PC-9 (cell line): Measurements from ENCODE around the gene H19.

Source experiments
- CTCF ChIP-seq: fragments of 200-600 bp; sonication (generic); conservative IDR thresholded peaks from 2 replicates; pipeline ENCODE4 v1.6.1; 2017; ENCODE audit warnings: mixed run types, antibody characterized with exemption, mild to moderate bottlenecking, moderate library complexity
- EZH2 ChIP-seq: fragments of 200-600 bp; sonication (generic); IDR thresholded peaks from 2 replicates; pipeline ENCODE4 v1.8.0; 2017; ENCODE audit warnings: antibody characterized with exemption, low read depth

- TF ChIP-seq CTCF (no peak), EZH2 (no peak)
Observed at GRCh38 chr11:1964955-1965354, 32.7 kb downstream of the H19 start.
